GM12801 (cell line): ENCODE measurements around the gene CBX8.

Experiments
- TF ChIP-seq, protein P1 (sequence below): IDR thresholded peaks from one replicate; pipeline ENCODE4 v1.5.1; 2011; ENCODE audit warnings: control low read depth; ENCODE audit not compliant: insufficient read length; ENCODE audit errors: extremely low read depth

Gene CBX8

GRCh38 chr17:79747508-79748294, 49.2 kb downstream of the CBX8 start:
- TF ChIP-seq, protein P1, sequence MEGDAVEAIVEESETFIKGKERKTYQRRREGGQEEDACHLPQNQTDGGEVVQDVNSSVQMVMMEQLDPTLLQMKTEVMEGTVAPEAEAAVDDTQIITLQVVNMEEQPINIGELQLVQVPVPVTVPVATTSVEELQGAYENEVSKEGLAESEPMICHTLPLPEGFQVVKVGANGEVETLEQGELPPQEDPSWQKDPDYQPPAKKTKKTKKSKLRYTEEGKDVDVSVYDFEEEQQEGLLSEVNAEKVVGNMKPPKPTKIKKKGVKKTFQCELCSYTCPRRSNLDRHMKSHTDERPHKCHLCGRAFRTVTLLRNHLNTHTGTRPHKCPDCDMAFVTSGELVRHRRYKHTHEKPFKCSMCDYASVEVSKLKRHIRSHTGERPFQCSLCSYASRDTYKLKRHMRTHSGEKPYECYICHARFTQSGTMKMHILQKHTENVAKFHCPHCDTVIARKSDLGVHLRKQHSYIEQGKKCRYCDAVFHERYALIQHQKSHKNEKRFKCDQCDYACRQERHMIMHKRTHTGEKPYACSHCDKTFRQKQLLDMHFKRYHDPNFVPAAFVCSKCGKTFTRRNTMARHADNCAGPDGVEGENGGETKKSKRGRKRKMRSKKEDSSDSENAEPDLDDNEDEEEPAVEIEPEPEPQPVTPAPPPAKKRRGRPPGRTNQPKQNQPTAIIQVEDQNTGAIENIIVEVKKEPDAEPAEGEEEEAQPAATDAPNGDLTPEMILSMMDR: no peak

GRCh38 chr17:79746889-79747507, 49.9 kb downstream of the CBX8 start:
- TF ChIP-seq, protein P1: no peak

- TF ChIP-seq, protein P1: no peak
Observed at GRCh38 chr17:79745641-79746105, 51.2 kb downstream of the CBX8 start.

DNA sequence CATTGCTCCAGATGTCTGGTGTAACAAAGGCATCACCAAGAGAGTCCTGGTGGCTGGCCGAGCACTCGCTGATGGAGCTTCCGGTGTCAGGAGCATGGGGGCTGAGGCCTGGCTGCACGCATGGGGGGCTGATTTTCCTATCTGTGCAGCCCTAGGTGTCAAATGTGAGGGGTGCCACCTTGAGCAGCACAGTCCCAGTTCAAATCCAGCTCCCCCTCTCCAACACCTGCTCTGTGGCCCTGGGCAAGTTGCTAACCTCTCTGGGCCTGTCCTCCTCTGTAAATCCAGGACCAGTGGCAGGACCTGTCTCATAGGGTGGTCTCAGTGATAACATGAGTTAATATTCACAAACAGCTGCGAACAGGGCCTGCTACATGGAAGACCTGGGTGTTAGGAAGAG, 53.3 kb downstream of the CBX8 start:
- TF ChIP-seq, protein P1: no peak

DNA sequence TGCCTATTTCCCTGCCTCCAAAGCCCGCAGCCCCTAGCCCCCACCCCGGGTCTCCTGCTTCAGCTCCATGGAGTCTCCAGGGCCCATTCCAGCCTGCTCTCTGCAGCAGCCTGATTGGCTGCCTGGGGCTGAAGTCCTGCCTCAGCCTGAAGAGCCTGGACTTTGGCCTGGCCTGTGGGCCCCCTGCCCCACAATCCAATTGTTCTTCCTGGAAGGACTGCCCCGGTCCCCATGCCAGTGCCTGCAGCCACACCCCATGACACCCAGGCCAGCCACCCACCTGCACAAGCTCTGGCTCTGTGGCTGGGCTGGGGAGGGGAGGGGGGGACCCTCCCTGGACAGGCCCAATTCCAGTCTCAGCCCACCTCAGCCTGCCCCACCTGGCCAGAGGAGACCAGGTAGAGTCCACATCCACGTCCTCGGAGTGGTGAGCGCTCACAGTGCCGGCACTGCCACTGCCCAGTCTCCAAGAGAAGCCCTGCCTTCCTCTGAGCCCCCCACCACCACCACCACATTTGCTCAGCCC, 53.9 kb downstream of the CBX8 start:
- TF ChIP-seq, protein P1: no peak

GRCh38 chr17:79742589-79742918, 54.3 kb downstream of the CBX8 start:
- TF ChIP-seq, protein P1: no peak
